K562 (cell line): Measurements from ENCODE around the gene COL26A1.

Experiments
- BRD9 ChIP-seq: fragments of 450-650 bp; IDR thresholded peaks from 2 replicates; pipeline ENCODE4 v1.6.1; 2018; ENCODE audit warnings: low read depth; ENCODE audit not compliant: partially characterized antibody
- CEBPB ChIP-seq: fragments of 450-650 bp; IDR thresholded peaks from 2 replicates; pipeline ENCODE4 v1.6.1; 2016; ENCODE audit warnings: missing genetic modification characterization, missing compliant biosample characterization
- CTCF ChIP-seq, 3 experiments: IDR thresholded peaks in 2 of 3; conservative IDR thresholded peaks in 1 of 3; 2 replicates each; pipeline ENCODE4 v1.5.1; 2011 to 2012; ENCODE audit warnings: low read length in 3 of 3, mild to moderate bottlenecking in 3 of 3, control low read depth in 2 of 3, improper control_type of control experiment in 1 of 3, inconsistent platforms in 1 of 3, low read depth in 1 of 3, mixed read lengths in 1 of 3, moderate library complexity in 1 of 3; ENCODE audit not compliant: insufficient read depth in 2 of 3
- LARP7 ChIP-seq: fragments of 450-650 bp; IDR thresholded peaks from 2 replicates; pipeline ENCODE4 v1.6.1; 2016
- MYC ChIP-seq, 2 experiments: fragments of 250-450 bp in 1 of 2; sonication (Bioruptor Pico) in 1 of 2; IDR thresholded peaks; 2 replicates each; pipeline versions ENCODE4 v1.5.1 to v1.6.1; 2012 to 2021; ENCODE audit warnings: low read depth in 2 of 2, borderline replicate concordance in 1 of 2, improper control_type of control experiment in 1 of 2, low read length in 1 of 2, mild to moderate bottlenecking in 1 of 2, moderate library complexity in 1 of 2
- YY1 ChIP-seq, 3 experiments: IDR thresholded peaks; 2 replicates each; pipeline ENCODE4 v1.6.1; 2011; ENCODE audit warnings: low read length in 2 of 3, mild to moderate bottlenecking in 2 of 3, moderate library complexity in 2 of 3, borderline replicate concordance in 1 of 3, control low read depth in 1 of 3, low read depth in 1 of 3; ENCODE audit not compliant: insufficient read depth in 3 of 3, insufficient replicate concordance in 2 of 3, control insufficient read depth in 1 of 3, insufficient read length in 1 of 3; ENCODE audit errors: extremely low read depth in 1 of 3
- ZNF24 ChIP-seq: fragments of 450-650 bp; IDR thresholded peaks from 2 replicates; pipeline ENCODE4 v1.6.1; 2016

GRCh38 chr7:101591504-101591903 is 228.8 kb downstream of the COL26A1 start:
- TF ChIP-seq LARP7: no peak
- TF ChIP-seq CEBPB: no peak
- TF ChIP-seq CTCF (IDR thresholded peaks at IDR 0.05 in 2 of 3, conservative IDR thresholded peaks at IDR 0.05 in 1 of 3; ENCODE audit: insufficient read depth in 2 of 3, low read depth in 1 of 3, low read length in 3 of 3): no peak
- TF ChIP-seq MYC (IDR thresholded peaks at IDR 0.05; ENCODE audit: low read depth, low read length): no peak
- TF ChIP-seq MYC (CRISPR knock-in tag; IDR thresholded peaks at IDR 0.05; ENCODE audit: borderline replicate concordance, low read depth): no peak
- TF ChIP-seq YY1 (IDR thresholded peaks at IDR 0.05; ENCODE audit: borderline replicate concordance in 1 of 3, control insufficient read depth in 1 of 3, extremely low read depth in 1 of 3, insufficient read depth in 3 of 3, insufficient read length in 1 of 3, insufficient replicate concordance in 2 of 3, low read depth in 1 of 3, low read length in 2 of 3): no peak
- no peak for TF ChIP-seq ZNF24
- no peak for TF ChIP-seq BRD9
